Activated gamma-delta T cell (primary cell): ENCODE data around the gene CDH11.

ENCODE experiments used
- DNase-seq: peaks from one replicate; lab custom pipeline; 2025; lab: John Stamatoyannopoulos, UW

Gene CDH11

DNA sequence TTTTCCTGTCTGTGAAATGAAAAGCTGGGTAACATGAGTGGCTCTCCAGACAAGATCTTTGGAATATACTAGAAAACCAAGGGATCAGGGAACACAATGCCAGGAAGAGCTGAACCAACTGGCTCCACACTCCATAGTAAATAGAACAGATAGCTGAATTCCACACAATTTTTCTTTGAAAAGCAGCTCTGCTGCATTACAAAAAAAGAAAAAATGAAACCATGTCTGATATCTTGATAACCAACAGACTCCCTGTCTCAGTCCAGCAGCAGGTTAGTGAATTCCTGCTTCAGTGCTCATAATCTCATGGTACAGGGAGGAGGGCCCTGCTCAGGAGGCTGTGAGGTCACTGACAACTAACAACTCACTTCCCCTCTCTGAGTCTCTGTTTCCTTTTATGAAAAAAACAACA, 97.1 kb downstream of the CDH11 start:
- DNase-seq, result no peak

DNA sequence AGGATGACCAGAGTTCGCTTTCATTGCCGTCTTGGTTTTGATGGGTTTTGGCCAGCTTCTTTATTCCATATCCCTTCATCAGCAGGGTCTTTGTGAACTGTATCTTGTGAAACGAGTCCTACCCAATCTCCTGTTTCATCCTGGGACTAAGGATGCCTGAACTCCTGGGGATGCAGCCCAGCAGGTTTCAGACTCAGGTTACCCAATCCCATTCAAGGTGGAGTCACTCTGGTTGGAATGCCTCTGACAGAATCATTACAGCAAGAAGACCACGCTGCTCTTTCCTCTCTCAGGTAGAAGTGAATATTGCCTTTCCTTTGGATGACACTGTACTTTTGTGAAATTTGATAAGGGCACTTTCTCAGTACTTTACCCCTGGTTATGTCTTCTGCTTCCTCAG, 98.1 kb downstream of the CDH11 start:
- DNase-seq, result no peak

DNA sequence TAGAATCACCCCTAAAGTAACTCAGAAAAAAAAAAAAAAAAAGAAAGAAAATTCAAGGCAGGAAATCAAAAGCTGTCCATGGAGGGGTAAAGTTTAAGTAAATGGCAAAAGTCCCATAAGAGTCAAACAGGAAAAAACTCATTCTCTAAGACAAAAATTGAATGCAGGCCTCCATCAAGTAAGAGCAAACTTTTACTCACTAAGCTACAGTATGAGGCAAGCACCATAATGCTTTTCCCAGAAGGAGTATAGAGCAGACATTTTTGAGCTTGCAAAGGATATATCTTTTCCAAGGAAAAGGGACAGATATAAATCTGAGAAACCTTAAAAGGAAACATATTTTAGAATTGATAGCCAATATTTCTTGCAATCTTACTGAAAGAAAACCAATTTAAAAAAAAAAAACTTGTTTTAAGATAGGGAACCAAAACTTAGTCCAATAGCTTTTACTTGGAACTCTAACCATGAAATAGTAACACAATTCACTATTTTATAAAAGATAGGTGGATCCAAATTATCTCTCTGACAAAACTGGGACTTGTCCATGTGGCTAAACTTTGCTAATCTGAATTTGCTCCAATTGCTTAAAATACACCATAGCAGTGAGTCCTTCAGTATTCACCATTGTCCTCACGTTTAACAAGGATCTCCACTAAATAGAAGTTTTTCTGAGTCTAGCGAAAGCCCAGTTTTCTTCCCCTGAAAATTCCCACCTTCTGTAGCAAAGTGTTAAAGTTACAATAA, 99.8 kb downstream of the CDH11 start:
- no peak for DNase-seq

DNA sequence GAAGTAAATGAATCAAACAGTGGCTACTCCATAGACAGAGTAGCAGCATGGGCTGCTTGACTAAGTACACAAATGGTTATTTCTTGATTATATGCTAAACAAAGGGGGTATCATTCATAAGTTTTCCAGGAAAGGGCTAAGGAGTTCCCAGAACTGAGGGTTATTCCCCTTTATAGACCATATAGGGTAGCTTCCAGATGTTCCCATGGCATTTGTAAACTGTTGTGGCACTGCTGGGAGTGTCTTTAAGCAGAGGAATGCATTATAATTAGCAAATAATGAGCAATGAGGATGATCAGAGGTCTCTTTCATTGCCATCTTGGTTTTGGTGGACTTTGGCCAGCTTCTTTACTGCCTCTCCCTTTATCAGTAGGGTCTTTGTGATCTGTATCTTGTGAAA, 105.1 kb downstream of the CDH11 start:
- no peak for DNase-seq

DNA sequence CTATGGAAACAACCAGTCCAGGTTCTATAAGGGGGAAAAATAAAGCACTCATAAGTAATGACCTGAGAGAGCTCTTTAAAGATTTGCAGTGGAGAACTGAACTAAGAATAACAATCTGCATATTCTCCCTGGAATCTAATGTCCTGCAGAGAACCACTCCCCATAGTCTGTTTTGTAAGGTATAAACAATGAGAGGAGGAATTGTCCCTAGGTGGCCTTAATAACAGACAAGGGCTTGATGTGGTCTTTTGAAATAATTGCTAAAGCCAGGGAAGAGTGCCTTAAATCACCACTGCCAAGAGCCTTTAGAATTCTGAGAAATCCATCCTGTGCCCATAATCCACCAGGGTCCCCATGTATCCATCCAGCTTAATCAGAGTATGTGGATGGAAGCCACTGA, 106.3 kb downstream of the CDH11 start:
- DNase-seq, result no peak

DNA sequence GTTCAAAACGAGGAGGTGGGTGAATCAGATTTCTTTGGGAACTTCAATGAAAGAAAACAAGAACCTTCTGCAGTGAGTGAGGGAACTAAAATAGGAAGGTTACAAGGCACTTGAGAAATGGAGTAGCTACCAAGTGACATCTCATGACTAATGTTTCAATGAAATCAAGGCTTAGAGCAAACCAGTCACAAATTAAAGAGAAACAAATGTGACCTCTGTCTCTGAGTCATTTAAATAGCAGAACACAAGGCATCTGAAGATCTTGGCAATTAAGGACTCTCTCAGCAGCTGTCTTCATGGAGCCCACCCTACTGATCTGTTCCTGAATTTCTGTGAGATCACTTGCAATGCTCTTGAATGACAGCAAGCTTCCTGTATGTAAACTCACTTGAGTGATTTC, 109.5 kb downstream of the CDH11 start:
- no peak for DNase-seq

DNA sequence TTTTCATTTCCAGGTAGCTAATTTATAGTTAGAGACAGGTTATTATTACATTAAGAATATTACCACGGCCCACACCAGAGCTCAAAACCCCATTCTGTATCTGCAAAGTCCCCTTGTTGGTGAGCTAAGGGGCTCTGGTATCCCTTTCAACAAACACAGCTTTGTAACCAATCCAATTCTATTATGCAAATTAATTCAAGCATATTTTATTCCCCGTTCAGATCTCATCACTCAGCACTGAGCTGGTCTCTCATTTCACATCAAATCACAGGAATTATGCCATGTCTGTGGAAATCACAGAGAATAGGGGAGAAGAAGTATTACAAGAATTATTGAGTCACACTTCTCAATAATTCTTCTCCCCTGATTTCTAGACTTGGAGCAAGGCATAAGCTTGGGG, 111.7 kb downstream of the CDH11 start:
- DNase-seq, result no peak

DNA sequence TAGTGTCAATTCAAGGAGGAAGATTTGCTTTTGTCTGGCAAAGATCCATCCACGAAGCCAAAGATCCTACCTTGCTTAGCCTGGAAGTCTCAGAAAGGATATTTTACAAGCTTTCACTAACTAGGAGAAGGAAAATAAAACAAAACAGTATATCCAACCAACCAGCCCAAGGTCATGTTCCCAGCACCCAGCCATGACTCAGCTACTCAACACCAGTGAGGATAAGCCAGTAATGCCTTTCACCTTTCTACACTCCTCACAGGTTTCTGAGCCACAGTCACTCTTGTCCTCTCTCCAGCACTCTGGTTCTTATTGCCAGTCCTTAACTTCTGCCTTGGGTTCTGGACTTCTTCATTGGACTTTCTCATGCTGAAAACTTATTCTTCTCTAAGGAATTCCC, 116.2 kb downstream of the CDH11 start:
- DNase-seq, result no peak

DNA sequence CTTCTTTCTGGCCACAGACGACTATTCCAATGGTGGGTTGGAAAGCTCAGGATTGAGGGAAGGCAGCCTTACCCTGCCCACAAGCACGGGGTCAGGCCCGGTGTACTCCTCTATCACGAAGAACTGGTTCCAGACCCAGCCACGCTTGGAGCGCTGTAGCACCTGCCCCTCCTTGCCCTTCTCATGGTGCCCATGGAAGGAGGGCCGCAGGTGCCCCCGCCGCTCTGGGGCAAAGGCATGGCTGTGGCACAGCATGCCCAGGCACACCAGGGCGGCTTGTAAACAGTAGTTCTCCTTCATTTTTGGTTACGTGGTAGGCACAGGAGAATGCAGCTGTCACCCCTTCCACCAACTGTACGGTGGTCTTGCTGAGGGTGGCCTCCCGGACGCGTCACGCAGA, 117.3 kb downstream of the CDH11 start:
- DNase-seq, result no peak

DNA sequence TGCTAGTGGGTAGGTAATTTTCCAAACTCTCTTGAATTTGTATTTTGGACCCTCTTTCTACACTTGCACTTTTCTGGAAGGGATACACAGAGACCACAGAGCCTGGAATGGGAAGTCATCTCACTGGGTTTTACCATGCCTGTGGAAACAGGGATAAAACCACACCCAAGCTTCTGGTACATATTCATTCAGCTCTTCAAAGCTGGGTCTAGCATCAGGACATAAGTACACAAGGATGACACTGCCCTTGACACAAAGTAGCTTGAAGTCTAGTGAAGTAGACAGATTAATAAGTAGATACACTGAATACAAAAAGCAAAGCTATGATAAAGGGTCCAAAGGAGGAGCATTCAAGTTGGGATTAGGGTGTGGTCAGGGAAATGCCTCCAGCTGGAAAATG, 118.2 kb downstream of the CDH11 start:
- DNase-seq, result no peak

DNA sequence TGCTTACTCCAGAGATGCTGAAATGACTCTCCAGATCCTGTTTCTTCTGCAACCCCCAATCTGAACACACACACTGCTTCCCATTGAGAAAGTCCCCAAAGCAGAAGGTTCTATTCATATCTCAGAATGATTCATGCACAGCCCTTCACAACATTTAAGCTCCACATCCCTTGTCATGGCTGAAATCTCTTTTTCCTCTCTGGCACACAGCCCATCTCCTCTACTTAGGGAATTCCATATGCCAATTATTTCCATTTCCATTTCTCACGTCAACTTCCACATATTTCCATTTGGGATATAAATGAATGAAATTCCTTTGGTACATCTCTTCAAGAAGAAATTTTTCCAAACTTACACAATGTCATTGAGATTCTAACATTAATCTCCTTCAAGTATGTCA, 119.6 kb downstream of the CDH11 start:
- DNase-seq, result no peak

DNA sequence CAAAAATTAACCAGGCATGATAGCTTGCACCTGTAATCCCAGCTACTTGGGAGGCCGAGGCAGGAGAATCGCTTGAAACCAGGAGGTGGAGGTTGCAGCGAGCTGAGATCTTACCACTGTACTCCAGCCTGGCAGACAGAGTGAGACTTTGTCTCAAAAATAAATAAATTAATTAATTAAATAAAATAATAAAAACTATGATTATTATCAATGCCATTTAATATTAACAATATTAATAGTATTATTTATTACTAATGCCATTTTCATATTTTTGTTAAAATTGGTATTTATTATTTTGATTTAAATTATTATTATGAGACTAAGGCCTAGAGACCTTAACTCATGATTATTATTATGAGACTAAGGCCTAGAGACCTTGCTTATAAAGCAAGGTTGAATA, 121.2 kb downstream of the CDH11 start:
- no peak for DNase-seq

DNA sequence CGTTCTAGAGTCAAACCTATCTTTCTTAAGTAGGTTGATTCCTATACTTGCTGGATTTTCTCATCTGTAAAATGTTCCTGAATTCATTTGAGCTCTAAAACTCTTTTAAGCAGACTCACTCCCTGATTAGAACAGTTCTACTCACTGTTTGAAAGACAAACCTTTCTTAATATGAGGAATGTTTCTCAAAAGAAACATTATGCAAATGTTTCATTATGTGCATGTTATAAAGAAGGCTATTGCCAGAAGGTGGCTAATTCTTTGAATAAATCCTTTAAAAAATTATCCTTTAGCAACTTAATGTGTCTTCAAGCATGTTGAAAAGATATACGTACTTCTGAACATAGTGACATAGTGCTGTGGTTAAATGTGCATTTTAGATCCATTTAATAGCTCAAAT, 124.1 kb downstream of the CDH11 start:
- DNase-seq, result no peak

DNA sequence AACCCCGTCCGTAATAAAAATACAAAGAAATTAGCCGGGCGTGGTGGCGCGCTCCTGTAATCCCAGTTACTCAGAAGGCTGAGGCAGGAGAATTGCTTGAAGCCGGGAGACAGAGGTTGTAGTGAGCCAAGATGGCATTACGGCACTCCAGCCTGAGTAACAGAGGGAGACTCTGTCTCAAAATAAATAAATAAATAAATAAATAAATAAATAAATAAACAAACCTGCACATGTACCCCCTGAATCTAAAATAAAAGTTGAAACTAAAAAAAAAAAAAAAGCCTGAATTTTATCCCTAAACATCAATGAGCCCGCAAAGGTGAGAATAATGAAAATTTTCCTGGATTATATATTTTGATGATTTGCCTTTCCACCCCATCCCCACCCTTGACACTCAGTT, 124.7 kb downstream of the CDH11 start:
- DNase-seq, result no peak

DNA sequence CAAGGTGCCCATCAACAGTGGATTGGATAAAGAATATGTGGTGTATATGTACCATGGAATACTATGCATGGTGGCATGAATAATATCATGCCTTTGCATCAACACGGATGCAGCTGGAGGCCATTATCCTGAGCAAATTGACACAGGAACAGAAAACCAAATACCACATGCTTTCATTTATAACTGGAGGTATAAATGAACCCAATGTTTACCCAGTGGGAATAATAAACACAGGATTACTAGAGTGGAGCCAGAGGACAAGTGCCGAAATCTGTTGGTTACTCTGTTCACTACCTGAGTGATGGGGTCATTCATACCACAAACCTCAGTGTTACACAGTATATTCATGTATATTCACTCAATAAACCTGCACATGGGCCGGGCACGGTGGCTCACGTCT, 125.2 kb downstream of the CDH11 start:
- DNase-seq, result no peak

DNA sequence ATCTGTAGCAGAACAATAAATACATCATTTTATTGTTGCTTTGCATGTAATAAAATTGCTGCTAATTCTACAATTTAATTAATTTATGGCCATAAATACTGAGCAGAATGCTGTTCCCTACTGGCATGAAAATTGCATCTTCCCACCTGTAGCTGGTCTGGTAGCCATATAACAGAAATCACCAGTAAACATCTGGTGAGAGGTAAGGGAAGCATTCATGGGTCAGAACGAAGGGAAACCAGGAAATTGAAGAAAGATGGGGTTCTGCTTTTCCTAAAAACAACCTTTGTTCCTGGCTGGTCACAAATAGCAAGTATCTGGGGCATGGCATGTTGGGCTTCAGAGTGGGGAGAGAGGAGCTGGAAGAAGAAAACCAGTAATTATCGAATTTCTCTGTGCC, 128.4 kb downstream of the CDH11 start:
- no peak for DNase-seq

DNA sequence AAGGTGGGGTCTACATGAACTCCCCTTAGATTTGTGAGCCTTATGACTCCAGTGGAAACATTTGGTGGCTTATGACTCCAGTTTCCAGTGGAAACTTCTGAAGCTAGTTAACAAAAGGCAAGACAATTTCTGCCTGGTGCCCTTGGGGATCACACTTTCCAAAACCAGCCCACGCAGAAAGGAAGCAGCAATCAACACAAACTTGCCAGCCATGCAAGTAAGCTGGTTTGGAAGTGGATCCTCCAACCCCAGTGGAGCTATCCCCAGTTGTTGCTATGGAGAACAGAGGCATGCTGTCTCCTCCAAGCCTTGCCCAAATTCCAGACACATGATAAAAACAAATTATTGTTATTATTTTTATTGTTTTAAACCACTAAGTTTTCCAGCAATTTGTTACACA, 130.9 kb downstream of the CDH11 start:
- DNase-seq, result no peak

DNA sequence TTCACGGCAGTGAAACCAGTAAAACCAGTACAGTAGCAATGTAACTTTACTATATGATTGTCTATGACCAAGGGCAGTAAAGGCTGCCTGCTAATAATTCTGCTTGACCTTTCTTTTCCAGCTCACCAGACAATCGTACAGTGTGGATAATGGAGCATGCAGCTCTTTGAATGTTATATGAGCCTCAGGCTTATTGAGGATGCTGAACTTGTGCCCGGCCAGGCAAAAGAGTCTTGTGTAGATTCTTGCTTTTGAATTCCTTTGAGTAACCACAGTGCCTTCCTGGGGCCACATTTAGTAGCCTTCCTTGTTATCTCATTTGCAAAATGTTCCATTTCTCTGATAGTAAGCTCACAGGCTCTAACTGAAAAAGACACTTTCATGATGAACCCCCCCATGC, 131.8 kb downstream of the CDH11 start:
- DNase-seq, result no peak

DNA sequence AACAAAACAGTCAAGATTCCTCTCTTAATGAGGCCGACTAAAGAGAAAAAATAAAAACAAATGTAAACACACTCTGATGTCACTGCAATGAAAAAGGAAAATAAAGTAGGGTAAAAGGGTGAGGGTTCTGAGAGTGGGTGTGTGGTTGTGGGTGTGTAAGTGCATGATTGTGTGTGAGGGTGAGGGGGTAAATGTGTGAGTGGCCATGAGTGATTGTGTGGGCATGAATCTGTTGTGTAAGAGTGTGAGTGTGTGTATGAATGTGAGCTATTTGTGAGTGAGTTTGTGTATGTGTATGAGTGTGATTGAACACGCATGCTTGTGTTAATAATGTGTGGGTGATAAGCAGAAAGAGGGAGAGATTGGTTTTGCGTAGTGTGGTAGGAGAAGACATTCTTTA, 132.8 kb downstream of the CDH11 start:
- no peak for DNase-seq

DNA sequence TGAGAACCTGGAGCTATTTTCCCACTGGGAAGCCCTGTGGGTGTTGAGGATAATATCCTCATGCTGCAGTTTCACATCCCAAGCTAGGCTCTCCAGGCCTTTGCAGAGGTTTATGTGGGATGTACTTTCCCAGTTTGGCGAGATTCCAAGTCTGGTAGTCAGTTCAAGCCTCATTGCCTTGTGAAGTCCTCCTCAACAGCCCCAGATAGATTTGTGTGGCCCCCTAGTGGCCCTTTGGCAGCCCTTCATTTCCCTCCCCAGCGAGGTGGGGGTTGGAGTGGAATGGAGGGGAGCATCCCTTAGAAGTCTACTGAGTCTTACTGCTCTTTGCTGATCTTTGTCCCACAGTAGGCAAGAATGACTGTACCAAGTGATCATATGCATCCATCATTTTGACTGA, 137.9 kb downstream of the CDH11 start:
- no peak for DNase-seq

DNA sequence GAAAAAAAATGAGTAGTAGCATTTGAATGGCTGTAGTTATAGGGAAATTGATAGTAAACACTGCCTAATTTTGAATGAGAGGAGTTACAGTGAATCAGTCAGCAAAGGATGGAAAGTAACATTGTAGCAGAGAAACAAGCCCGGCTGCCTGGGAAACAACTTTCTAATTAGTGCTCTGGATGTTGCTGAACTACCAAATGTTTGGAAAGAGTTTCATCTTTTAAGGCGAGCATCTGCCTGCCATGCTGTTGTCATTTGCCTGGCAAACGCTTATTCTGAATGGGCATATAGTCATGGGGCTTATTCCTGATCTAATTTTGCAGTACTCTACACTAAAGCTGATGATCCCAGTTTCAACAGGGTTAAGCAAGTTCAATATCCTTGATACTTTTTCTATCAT, 138.6 kb downstream of the CDH11 start:
- no peak for DNase-seq

DNA sequence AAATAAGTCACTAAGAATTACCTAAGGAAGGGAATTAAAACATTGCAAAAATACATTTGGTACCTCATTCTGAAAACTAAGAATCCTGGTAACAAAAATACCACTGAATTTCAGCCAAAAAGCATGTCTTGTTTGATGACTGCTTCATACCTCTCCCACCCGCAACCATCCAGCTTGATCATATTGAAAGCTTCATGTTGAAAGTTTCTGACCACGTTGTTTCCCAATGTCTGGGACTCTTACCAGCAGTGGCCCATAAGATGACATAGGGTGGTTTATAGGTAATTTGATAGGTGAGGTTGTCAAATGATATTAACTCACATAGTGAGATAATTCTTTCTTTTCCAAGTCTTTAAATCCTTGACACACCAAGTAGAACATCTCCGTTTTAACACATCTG, 139.3 kb downstream of the CDH11 start:
- no peak for DNase-seq

DNA sequence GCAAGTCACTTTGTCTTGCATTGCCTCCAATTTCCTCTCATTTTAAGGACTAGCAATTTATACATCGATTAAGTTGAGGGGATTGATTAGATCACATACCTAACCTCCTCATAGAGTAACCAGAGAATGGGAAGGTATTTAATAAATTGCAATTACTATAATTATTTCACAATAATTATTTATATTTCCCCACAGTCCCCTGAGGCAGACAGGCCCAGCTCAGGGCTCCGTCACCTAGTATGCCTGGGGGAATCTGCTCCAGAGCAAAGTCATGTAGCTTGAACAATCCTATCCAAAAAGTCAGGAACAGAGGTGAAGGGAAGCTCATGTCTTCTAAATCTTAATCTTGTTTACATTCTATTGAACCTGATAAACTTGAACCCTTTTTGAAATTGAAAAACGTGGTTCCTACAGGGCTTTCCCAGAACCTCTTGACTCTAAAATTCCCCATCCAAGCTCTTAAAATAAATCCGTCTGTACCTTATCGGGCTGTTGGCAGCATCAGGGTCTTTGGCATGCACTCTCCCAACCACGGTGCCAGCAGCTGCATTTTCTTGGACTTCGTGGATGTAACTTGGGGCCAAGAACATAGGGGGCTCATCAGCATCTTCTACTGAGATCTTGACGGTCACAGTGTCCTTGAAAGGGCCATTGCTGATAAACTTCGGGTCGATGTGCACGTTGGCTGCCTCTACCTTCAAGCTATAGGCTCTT, 140.1 kb downstream of the CDH11 start:
- DNase-seq, result no peak
